H1 (cell line): Measurements from ENCODE around the gene RSRC2. TPM values are rescaled to one million over a fixed set of nuclear protein-coding genes. Genes with fewer than 3 reads are reported as not detected.

ENCODE experiments used
- CTCF ChIA-PET: fragments of 300-600 bp; sonication (Branson Sonifier 250); formaldehyde crosslinking; loops from one replicate; lab custom pipeline; 2021; ENCODE audit not compliant: partially characterized antibody; lab: Charles Lee
- POLR2A ChIA-PET: fragments of 300-600 bp; sonication (Branson Sonifier 250); formaldehyde crosslinking; loops from one replicate; lab custom pipeline; 2021; ENCODE audit warnings: inconsistent platforms; ENCODE audit not compliant: partially characterized antibody; lab: Charles Lee
- DNase-seq, 2 experiments: peaks; one replicate each; pipeline versions ENCODE4 v3.0.0 to v3.0.0-alpha.2; 2010 to 2022; ENCODE audit warnings: low spot score in 2 of 2, low read depth in 1 of 2, mixed read lengths in 1 of 2
- FAIRE-seq: peaks from 2 replicates; lab custom pipeline; 2011; peaks lifted over from hg19 to GRCh38; lab: Jason Lieb, UNC
- H2AFZ ChIP-seq: 2 replicates; pipeline ENCODE4 v1.8.1; 2012; ENCODE audit warnings: low read length, inconsistent platforms
- H2AK5ac ChIP-seq: 2 replicates; pipeline ENCODE4 v1.6.1; 2013; ENCODE audit warnings: low read depth, low read length
- H2BK120ac ChIP-seq: replicated peaks from 2 replicates; pipeline ENCODE3; 2013; ENCODE audit warnings: low read depth, low read length, inconsistent platforms
- H2BK12ac ChIP-seq: 2 replicates; pipeline ENCODE4 v1.6.1; 2013; ENCODE audit warnings: low read depth, low read length
- H2BK15ac ChIP-seq: 2 replicates; pipeline ENCODE4 v1.6.1; 2013; ENCODE audit warnings: low read length
- H2BK20ac ChIP-seq: 2 replicates; pipeline ENCODE4 v1.6.1; 2013; ENCODE audit warnings: low read length
- H2BK5ac ChIP-seq: 2 replicates; pipeline ENCODE4 v1.6.1; 2013; ENCODE audit warnings: low read depth, low read length
- H3K14ac ChIP-seq: 2 replicates; pipeline ENCODE4 v1.6.1; 2013; ENCODE audit warnings: inconsistent platforms; ENCODE audit not compliant: insufficient read length
- H3K18ac ChIP-seq: 2 replicates; pipeline ENCODE4 v1.6.1; 2013; ENCODE audit warnings: low read length; ENCODE audit errors: extremely low read depth
- H3K23ac ChIP-seq: 2 replicates; pipeline ENCODE4 v1.6.1; 2013; ENCODE audit warnings: inconsistent platforms; ENCODE audit not compliant: insufficient read length
- H3K23me2 ChIP-seq: 2 replicates; pipeline ENCODE4 v1.6.1; 2013; ENCODE audit warnings: low read depth, low read length
- H3K27ac ChIP-seq: 2 replicates; pipeline ENCODE4 v1.6.1; 2011; ENCODE audit warnings: low read depth, low read length, inconsistent platforms
- H3K27me3 ChIP-seq, 4 experiments: replicated peaks in 1 of 4; 1 replicate in 1 of 4; 2 replicates in 3 of 4; pipeline versions ENCODE4 v1.6.1 to v1.8.1; 2011 to 2013; ENCODE audit warnings: low read length in 3 of 4, mild to moderate bottlenecking in 3 of 4, inconsistent platforms in 2 of 4, mixed read lengths in 2 of 4, moderate library complexity in 1 of 4; ENCODE audit not compliant: control insufficient read depth in 3 of 4, insufficient read depth in 3 of 4; ENCODE audit errors: extremely low read depth in 1 of 4
- H3K36me3 ChIP-seq, 4 experiments: 2 replicates each; pipeline versions ENCODE4 v1.6.1 to v1.8.1; 2011 to 2013; ENCODE audit warnings: mild to moderate bottlenecking in 4 of 4, low read length in 3 of 4, moderate library complexity in 2 of 4, control low read depth in 1 of 4, inconsistent platforms in 1 of 4; ENCODE audit not compliant: insufficient read depth in 4 of 4, control insufficient read depth in 2 of 4
- H3K4ac ChIP-seq: replicated peaks from 2 replicates; pipeline ENCODE3; 2013; ENCODE audit warnings: low read length, low read depth, mixed read lengths, inconsistent platforms; ENCODE audit not compliant: insufficient read length
- H3K4me1 ChIP-seq, 4 experiments: replicated peaks in 1 of 4; 1 replicate in 1 of 4; 2 replicates in 3 of 4; pipeline versions ENCODE4 v1.6.1 to v1.8.1; 2011 to 2013; ENCODE audit warnings: low read length in 3 of 4, inconsistent platforms in 2 of 4, mixed read lengths in 1 of 4; ENCODE audit not compliant: insufficient read depth in 4 of 4, control insufficient read depth in 3 of 4
- H3K4me2 ChIP-seq, 2 experiments: 2 replicates each; pipeline versions ENCODE4 v1.6.1 to v1.8.1; 2011 to 2013; ENCODE audit warnings: low read depth in 2 of 2, low read length in 2 of 2, control low read depth in 1 of 2, inconsistent platforms in 1 of 2, mild to moderate bottlenecking in 1 of 2; ENCODE audit not compliant: insufficient read depth in 1 of 2
- H3K4me3 ChIP-seq, 4 experiments: fragments of 200-600, 300-600 bp in 1 of 4; sonication (generic), shearing (Covaris generic), sonication (Bioruptor Twin) in 1 of 4; 2 replicates each; pipeline versions ENCODE4 v1.5.1 to v1.8.1; 2011 to 2016; ENCODE audit warnings: low read length in 4 of 4, low read depth in 3 of 4, control low read depth in 2 of 4, inconsistent platforms in 2 of 4, mild to moderate bottlenecking in 2 of 4, mixed read lengths in 1 of 4, moderate library complexity in 1 of 4; ENCODE audit not compliant: insufficient read depth in 2 of 4; ENCODE audit errors: extremely low read depth in 1 of 4
- H3K56ac ChIP-seq: replicated peaks from 2 replicates; pipeline ENCODE3; 2013; ENCODE audit warnings: low read depth, mild to moderate bottlenecking, mixed read lengths, low read length, inconsistent platforms; ENCODE audit not compliant: insufficient read length
- H3K79me1 ChIP-seq: 2 replicates; pipeline ENCODE4 v1.6.1; 2013; ENCODE audit warnings: low read depth, low read length, control low read depth
- H3K79me2 ChIP-seq, 2 experiments: 2 replicates each; pipeline versions ENCODE4 v1.6.1 to v1.8.1; 2012 to 2013; ENCODE audit warnings: low read length in 2 of 2, mild to moderate bottlenecking in 2 of 2, inconsistent platforms in 1 of 2; ENCODE audit not compliant: insufficient read depth in 2 of 2, control insufficient read depth in 1 of 2
- H3K9ac ChIP-seq, 4 experiments: replicated peaks in 1 of 4; 1 replicate in 1 of 4; 2 replicates in 3 of 4; pipeline versions ENCODE4 v1.6.1 to v1.8.1; 2011 to 2013; ENCODE audit warnings: low read depth in 3 of 4, low read length in 3 of 4, control low read depth in 2 of 4, mild to moderate bottlenecking in 2 of 4, moderate library complexity in 2 of 4, inconsistent platforms in 1 of 4; ENCODE audit errors: extremely low read depth in 1 of 4
- H3K9me3 ChIP-seq, 2 experiments: 2 replicates each; pipeline versions ENCODE4 v1.6.1 to v1.8.1; 2012 to 2013; ENCODE audit warnings: mild to moderate bottlenecking in 2 of 2, moderate library complexity in 2 of 2, control low read depth in 1 of 2, inconsistent platforms in 1 of 2, low read depth in 1 of 2, low read length in 1 of 2, mixed read lengths in 1 of 2; ENCODE audit not compliant: insufficient read depth in 2 of 2
- H4K20me1 ChIP-seq, 2 experiments: replicated peaks in 1 of 2; 2 replicates each; pipeline versions ENCODE3 to v1.8.1; 2011 to 2013; ENCODE audit warnings: inconsistent platforms in 2 of 2, low read length in 2 of 2, mild to moderate bottlenecking in 1 of 2; ENCODE audit not compliant: insufficient read depth in 2 of 2, control insufficient read depth in 1 of 2
- H4K5ac ChIP-seq: 2 replicates; pipeline ENCODE4 v1.6.1; 2013; ENCODE audit warnings: low read length, low read depth, mixed read lengths, inconsistent platforms; ENCODE audit not compliant: insufficient read length
- H4K8ac ChIP-seq: 2 replicates; pipeline ENCODE4 v1.8.0; 2013; ENCODE audit warnings: mild to moderate bottlenecking, moderate library complexity, low read length, inconsistent platforms; ENCODE audit not compliant: insufficient read depth; ENCODE audit errors: extremely low read depth
- H4K91ac ChIP-seq: replicated peaks from 2 replicates; pipeline ENCODE3; 2013; ENCODE audit warnings: low read length, mixed read lengths, inconsistent platforms; ENCODE audit not compliant: insufficient read length
- BRCA1 ChIP-seq: IDR thresholded peaks from 2 replicates; pipeline ENCODE4 v1.6.1; 2012; ENCODE audit warnings: low read depth, low read length, improper control_type of control experiment
- CREB1 ChIP-seq: IDR thresholded peaks from 2 replicates; pipeline ENCODE4 v1.6.1; 2012; ENCODE audit warnings: inconsistent platforms
- GABPA ChIP-seq: IDR thresholded peaks from 2 replicates; pipeline ENCODE4 v1.6.1; 2011; ENCODE audit warnings: mild to moderate bottlenecking, low read length, moderate library complexity, borderline replicate concordance; ENCODE audit not compliant: insufficient read depth
- KDM5A ChIP-seq: fragments of 200-600 bp; IDR thresholded peaks from 2 replicates; pipeline ENCODE4 v1.7.1; 2012; ENCODE audit warnings: mild to moderate bottlenecking, low read length, inconsistent platforms, mixed read lengths
- NANOG ChIP-seq: IDR thresholded peaks from 2 replicates; pipeline ENCODE4 v1.6.1; 2011; ENCODE audit warnings: low read length, low read depth, mild to moderate bottlenecking, inconsistent platforms; ENCODE audit not compliant: insufficient read depth, poor library complexity, severe bottlenecking
- SIRT6 ChIP-seq: IDR thresholded peaks from one replicate; pipeline ENCODE4 v1.7.1; 2012; ENCODE audit warnings: low read length, inconsistent platforms
- SP4 ChIP-seq: IDR thresholded peaks from 2 replicates; pipeline ENCODE4 v1.6.1; 2012; ENCODE audit warnings: low read length, inconsistent platforms
- YY1 ChIP-seq: IDR thresholded peaks from 2 replicates; pipeline ENCODE4 v1.6.1; 2011; ENCODE audit warnings: low read depth, mild to moderate bottlenecking, low read length
- WGBS, 2 experiments: shearing (Covaris generic) in 1 of 2; methylation state at CpG; one replicate each; pipeline versions ENCODE4 v1.1.6 to v1.1.7; 2013 to 2015; ENCODE audit warnings: low lambda C conversion rate in 2 of 2, mixed read lengths in 2 of 2, inconsistent platforms in 1 of 2, low coverage in 1 of 2, missing lambda C conversion rate in 1 of 2; ENCODE audit not compliant: insufficient replicate concordance in 2 of 2, insufficient coverage in 1 of 2, insufficient read length in 1 of 2; ENCODE audit errors: extremely low coverage in 1 of 2, missing lambda C conversion rate in 1 of 2; 5-methylcytosine and 5-hydroxymethylcytosine counted together
- polyA plus RNA-seq, 7 experiments: library from polyadenylated mRNA; depleted of rRNA in 3 of 7; stranded (reverse) in 5 of 7; unstranded in 2 of 7; fragments of >200 nt in 5 of 7; fragments of 200-250 nt in 2 of 7; gene quantifications; 1 replicate in 5 of 7; 2 replicates in 1 of 7; 4 replicates in 1 of 7; pipeline versions ENCODE4 v1.2.1 to v1.2.3, GENCODE V29; 2011 to 2013; ENCODE audit warnings: missing spikeins in 2 of 7, mixed read lengths in 2 of 7
- total RNA-seq: library from RNA; stranded (reverse); fragmentation: NEBNext Ultra II Directional; extraction: Animal tissue kit (Norgen Biotek cat#: 25700); gene quantifications from 2 replicates; pipeline ENCODE4 v1.2.1, GENCODE V29; 2021
- TF ChIP-seq, protein P1 (sequence below): IDR thresholded peaks from 2 replicates; pipeline ENCODE4 v1.6.1; 2011; ENCODE audit warnings: low read length, improper control_type of control experiment

RSRC2 gene
- total and polyA plus RNA-seq, 2 of the 8 experiments (the other 6 are each of a cell fraction or from before 2014, with no cell fraction given) = 15.9 to 71.4 TPM

DNA sequence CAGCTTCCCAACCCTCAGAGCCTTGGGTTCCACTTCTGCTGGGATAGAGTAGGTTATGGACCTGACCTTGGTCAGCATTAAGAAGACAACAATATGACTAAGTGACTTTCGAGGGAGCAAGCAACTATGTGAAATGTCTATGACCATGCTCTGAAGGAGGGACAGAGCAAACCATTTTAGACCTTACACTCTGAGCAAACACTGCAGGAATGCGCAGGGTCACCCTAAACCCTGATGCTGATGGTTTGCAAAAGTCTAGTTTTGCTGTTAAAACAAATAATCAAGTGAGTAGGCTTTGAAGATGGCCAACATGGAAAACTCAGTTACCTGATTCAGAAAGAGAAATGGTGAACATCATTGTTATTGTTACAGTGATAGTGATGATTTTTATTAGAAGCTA lies 34.7 kb downstream of the RSRC2 start:
- no peak overlapping the region for H3K4me3 ChIP-seq
- H3K9ac ChIP-seq = no peak overlapping the region
- no peak overlapping the region for H4K5ac ChIP-seq
- no peak overlapping the region for H2BK15ac ChIP-seq
- H3K79me2 ChIP-seq = peaks cover 0 to 8% of the 10 kb centered on the region in 2 experiments; a peak in 2 of 4 replicates
- no peak for FAIRE-seq
- no peak overlapping the region for H4K8ac ChIP-seq
- no peaks in the 10 kb centered on the region for H4K20me1 ChIP-seq
- H3K18ac ChIP-seq = no peak overlapping the region
- H3K56ac ChIP-seq = no peak overlapping the region
- no peak overlapping the region for H4K91ac ChIP-seq
- no peaks in the 10 kb centered on the region for H3K27me3 ChIP-seq
- no peak for DNase-seq
- H3K9me3 ChIP-seq = no peaks in the 10 kb centered on the region
- no peak overlapping the region for H2BK5ac ChIP-seq
- H3K4me2 ChIP-seq = no peak overlapping the region
- no peak overlapping the region for H2BK120ac ChIP-seq
- ChIA-PET POLR2A (interaction anchor here (1.9 to 47.9 kb wide), 2 partner anchors 8 to 34 kb away, joined by 12 to 1221 read pairs; partner anchors contain the start of genes KNTC1, RSRC2 and ZCCHC8), CTCF (interaction anchor here (0.6 to 1.9 kb wide), 3 partner anchors 20 to 156 kb away, joined by 3 to 6 read pairs (median 4); no protein-coding TSS in a partner anchor)
- no peak overlapping the region for H3K27ac ChIP-seq
- no peak overlapping the region for H2BK12ac ChIP-seq
- H3K14ac ChIP-seq = no peak overlapping the region
- TF ChIP-seq GABPA (no peak), SIRT6 (no peak), CREB1 (no peak), BRCA1 (no peak), YY1 (no peak), KDM5A (no peak), NANOG (no peak), SP4 (no peak)
- TF ChIP-seq, protein P1, sequence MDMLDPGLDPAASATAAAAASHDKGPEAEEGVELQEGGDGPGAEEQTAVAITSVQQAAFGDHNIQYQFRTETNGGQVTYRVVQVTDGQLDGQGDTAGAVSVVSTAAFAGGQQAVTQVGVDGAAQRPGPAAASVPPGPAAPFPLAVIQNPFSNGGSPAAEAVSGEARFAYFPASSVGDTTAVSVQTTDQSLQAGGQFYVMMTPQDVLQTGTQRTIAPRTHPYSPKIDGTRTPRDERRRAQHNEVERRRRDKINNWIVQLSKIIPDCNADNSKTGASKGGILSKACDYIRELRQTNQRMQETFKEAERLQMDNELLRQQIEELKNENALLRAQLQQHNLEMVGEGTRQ = no peak
- no peaks in the 10 kb centered on the region for H3K23me2 ChIP-seq
- peaks cover 13 to 68% (median 37%) of the 10 kb centered on the region in 4 experiments for H3K36me3 ChIP-seq
- no peak overlapping the region for H2BK20ac ChIP-seq
- H3K79me1 ChIP-seq = peaks cover 5% of the 10 kb centered on the region; the same call in 1 of the 2 replicates
- no peak overlapping the region for H2AK5ac ChIP-seq
- H3K23ac ChIP-seq = no peak overlapping the region
- no peak overlapping the region for H3K4ac ChIP-seq
- no peak overlapping the region for H2AFZ ChIP-seq
- 96% methylated on average over 2 of the region's 2 CpGs; no CpG with 5 or more reads in 1 of the 2 experiments for WGBS, 2 experiments
- H3K4me1 ChIP-seq = no peaks in the 10 kb centered on the region
